ENCODE results near the gene CAMTA1.

CAMTA1 gene

DNA sequence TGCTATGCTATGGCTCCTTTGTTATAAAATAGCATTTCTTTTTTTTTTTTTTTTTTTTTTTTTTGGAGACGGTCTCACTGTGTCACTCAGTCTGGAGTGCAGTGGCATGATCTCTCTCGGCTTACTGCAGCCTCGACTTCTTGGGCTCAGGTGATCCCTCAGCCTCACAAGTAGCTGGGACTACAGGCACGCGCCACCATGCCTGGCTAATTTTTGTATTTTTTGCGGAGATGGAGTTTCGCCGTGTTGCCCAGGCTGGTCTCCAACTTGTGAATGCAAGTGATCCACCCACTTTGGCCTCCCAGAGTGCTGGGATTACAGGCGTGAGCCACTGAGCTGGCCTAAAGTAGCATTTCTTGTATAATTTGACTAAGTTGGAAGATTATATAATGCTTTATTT is 10.8 kb downstream of the CAMTA1 start:
- no peak for DNase-seq (ENCODE audit: low spot score)
- TF ChIP-seq, protein P1, sequence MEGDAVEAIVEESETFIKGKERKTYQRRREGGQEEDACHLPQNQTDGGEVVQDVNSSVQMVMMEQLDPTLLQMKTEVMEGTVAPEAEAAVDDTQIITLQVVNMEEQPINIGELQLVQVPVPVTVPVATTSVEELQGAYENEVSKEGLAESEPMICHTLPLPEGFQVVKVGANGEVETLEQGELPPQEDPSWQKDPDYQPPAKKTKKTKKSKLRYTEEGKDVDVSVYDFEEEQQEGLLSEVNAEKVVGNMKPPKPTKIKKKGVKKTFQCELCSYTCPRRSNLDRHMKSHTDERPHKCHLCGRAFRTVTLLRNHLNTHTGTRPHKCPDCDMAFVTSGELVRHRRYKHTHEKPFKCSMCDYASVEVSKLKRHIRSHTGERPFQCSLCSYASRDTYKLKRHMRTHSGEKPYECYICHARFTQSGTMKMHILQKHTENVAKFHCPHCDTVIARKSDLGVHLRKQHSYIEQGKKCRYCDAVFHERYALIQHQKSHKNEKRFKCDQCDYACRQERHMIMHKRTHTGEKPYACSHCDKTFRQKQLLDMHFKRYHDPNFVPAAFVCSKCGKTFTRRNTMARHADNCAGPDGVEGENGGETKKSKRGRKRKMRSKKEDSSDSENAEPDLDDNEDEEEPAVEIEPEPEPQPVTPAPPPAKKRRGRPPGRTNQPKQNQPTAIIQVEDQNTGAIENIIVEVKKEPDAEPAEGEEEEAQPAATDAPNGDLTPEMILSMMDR (IDR thresholded peaks at IDR 0.05; ENCODE audit: borderline replicate concordance, control extremely low read depth, extremely low read depth, insufficient read depth, missing control alignments) = no peak
- in situ Hi-C loops (cut with MboI; ENCODE audit: low sequenced_read_pairs, unreplicated experiment) = no loop called here

DNA sequence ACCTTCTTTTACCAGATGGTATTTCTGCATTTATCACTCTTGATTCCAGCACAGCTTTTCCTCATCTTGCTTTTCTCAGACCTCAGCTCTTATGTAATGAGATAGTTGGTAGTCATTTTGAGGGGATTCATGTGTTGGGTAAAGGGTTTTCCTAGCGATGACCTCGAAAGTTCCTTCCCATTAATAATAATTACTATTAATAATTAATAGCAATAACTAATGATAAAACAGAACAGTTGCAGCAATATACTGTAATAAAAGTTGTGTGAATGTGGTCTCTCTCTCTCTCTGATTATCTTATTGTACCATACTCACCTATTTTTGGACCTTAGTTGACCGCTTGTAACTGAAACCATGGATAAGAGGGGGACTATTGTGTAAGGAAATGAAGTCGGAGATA is 14.2 kb downstream of the CAMTA1 start:
- no peak for DNase-seq (ENCODE audit: low spot score)
- TF ChIP-seq, protein P1 (IDR thresholded peaks at IDR 0.05; ENCODE audit: borderline replicate concordance, control extremely low read depth, extremely low read depth, insufficient read depth, missing control alignments) = no peak

DNA sequence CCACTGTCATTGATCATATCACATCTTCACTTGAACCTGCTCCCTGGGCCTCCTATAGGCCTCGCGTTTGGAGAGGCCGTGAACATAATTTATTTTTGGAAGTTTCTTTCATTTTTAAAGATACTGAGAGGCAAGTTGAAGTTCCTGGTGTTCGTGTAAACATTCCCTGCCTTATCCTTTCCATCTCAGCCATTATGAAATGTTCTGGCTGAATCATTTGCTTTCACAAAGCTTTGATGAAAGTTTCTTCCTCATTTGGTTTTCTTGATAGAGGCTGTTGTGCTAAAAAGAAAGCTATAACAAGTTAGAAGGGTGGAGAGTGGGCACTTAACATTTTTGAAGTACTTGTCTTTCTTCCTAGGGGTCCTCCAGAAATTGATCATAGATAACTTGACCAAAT is 15.5 kb downstream of the CAMTA1 start:
- DNase-seq (ENCODE audit: low spot score) = no peak
- in situ Hi-C loops (cut with MboI; ENCODE audit: low sequenced_read_pairs, unreplicated experiment) = no loop called here
- TF ChIP-seq, protein P1 (IDR thresholded peaks at IDR 0.05; ENCODE audit: borderline replicate concordance, control extremely low read depth, extremely low read depth, insufficient read depth, missing control alignments) = no peak

More for the DNA sequence above, 14.2 kb downstream of the CAMTA1 start:
- in situ Hi-C loops (cut with MboI; ENCODE audit: low sequenced_read_pairs, unreplicated experiment) = no loop called here

DNA sequence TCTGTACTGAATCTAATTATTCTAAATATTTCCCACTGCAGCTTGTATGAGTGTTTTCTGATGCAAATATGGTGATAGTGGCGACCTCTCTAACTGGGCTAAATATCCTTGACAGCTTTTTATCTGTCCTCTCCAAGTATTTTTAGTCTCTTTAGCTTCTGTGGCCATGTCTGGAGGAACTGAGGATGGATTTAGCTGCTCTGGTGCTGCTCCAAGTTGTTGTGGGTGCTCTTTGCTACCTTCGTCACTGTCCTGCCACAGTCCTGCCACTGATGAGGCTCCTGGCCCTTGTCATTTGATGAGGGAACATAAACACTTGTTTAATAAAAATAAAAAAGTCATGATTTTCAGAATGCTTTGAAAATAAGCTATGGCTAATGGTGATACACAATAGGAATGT is 15.9 kb downstream of the CAMTA1 start:
- TF ChIP-seq, protein P1 (IDR thresholded peaks at IDR 0.05; ENCODE audit: borderline replicate concordance, control extremely low read depth, extremely low read depth, insufficient read depth, missing control alignments) = no peak
- DNase-seq (ENCODE audit: low spot score) = no peak
- in situ Hi-C loops (cut with MboI; ENCODE audit: low sequenced_read_pairs, unreplicated experiment) = no loop called here

DNA sequence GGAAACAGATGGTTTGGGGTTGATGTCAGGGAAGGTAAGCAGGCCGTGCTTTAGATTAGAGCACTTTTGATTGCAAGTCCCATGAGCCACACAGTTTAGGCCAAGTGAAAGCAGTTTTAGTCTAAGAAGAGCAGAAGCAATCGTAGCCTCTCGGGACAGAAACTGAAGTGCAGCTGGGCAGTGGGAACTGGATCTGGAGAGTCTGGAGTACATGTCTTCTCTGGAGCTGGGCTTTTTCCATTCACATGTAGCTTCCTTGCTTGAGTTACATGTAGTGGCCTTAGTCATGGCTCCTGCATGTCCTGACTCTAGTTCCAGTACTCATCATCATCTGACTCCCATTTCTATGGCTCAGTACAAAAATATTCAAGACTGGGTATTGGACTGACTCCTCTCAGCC is 16.7 kb downstream of the CAMTA1 start:
- in situ Hi-C loops (cut with MboI; ENCODE audit: low sequenced_read_pairs, unreplicated experiment) = no loop called here

DNA sequence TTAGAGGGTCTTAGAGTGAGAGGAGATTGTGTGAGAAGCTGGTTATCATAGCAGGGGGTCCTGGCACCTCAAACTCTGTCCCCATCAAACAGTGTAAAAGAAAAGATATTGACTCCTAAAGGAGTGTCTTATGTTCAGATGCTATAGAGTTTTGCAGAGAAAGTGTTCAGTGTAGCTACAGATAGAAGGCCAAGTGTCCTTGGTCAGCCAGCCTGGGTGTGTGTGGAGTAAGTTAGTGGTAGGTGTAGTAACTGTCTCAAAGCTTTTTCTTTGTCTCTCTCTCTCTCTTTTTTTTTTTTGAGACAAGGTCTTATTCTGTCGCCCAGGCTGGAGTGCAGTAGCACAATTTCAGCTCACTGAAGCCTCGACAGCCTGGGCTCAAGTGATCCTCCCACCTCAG is 17.2 kb downstream of the CAMTA1 start:
- TF ChIP-seq, protein P1 (IDR thresholded peaks at IDR 0.05; ENCODE audit: borderline replicate concordance, control extremely low read depth, extremely low read depth, insufficient read depth, missing control alignments) = no peak
- in situ Hi-C loops (cut with MboI; ENCODE audit: low sequenced_read_pairs, unreplicated experiment) = no loop called here
- no peak for DNase-seq (ENCODE audit: low spot score)

More for the DNA sequence above, 16.7 kb downstream of the CAMTA1 start:
- TF ChIP-seq, protein P1 (IDR thresholded peaks at IDR 0.05; ENCODE audit: borderline replicate concordance, control extremely low read depth, extremely low read depth, insufficient read depth, missing control alignments) = no peak
- no peak for DNase-seq (ENCODE audit: low spot score)

DNA sequence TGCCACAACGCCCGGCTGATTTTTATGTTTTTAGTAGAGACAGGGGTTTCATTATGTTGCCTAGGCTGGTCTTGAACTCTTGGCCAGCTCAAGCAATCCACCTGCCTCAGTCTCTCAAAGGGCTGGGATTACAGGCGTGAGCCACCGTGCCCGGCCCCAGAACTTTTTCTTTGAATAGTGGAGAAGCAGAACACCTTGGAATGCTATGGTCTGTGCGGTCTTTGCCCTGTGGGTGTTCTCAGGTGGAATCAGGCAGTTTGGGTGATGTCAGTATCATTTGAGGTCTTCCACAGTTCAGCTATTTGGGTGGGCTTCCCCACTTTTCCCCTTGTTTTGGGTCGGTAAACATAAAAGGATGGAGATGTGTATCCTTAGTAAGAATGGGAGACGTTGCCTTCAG is 17.6 kb downstream of the CAMTA1 start:
- TF ChIP-seq, protein P1 (IDR thresholded peaks at IDR 0.05; ENCODE audit: borderline replicate concordance, control extremely low read depth, extremely low read depth, insufficient read depth, missing control alignments) = no peak
- DNase-seq (ENCODE audit: low spot score) = no peak
- in situ Hi-C loops (cut with MboI; ENCODE audit: low sequenced_read_pairs, unreplicated experiment) = no loop called here
